Panc1 (cell line): ENCODE data around the gene SEMA6A. TPM values are rescaled to one million over a fixed set of nuclear protein-coding genes. Genes with fewer than 3 reads are reported as not detected.

Experiments used
- ATAC-seq: fragments of 200-7000 bp; cut with Tn5 transposase; 2 replicates; pipeline ENCODE4 v1.9.1; 2020; ENCODE audit warnings: mild to moderate bottlenecking, moderate library complexity
- BruUV-seq: library from RNA; stranded (reverse); fragments of 400-500 nt; replicated peaks from 2 replicates; lab custom pipeline; 2021; lab: Mats Ljungman, UMichigan
- CTCF ChIA-PET: fragments of 300-600 bp; sonication (Branson Sonifier 250); formaldehyde crosslinking; loops from one replicate; lab custom pipeline; 2022; ENCODE audit warnings: antibody characterized with exemption; lab: Charles Lee
- POLR2A ChIA-PET: fragments of 300-600 bp; sonication (Branson Sonifier 250); formaldehyde crosslinking; loops from one replicate; lab custom pipeline; 2022; ENCODE audit warnings: antibody characterized with exemption; lab: Charles Lee
- DNase-seq: peaks from one replicate; pipeline ENCODE4 v3.0.0-alpha.2; 2010; ENCODE audit warnings: low read depth, low spot score
- H3K27ac ChIP-seq: 2 replicates; pipeline ENCODE4 v1.5.1; 2011; ENCODE audit warnings: mild to moderate bottlenecking, low read length, inconsistent platforms
- H3K27me3 ChIP-seq: fragments of 200-500 bp; sonication (Bioruptor generic); 2 replicates; pipeline ENCODE4 v1.6.0; 2014; ENCODE audit warnings: low read length, inconsistent platforms; ENCODE audit not compliant: control insufficient read depth, insufficient read depth
- H3K36me3 ChIP-seq: fragments of 200-500 bp; sonication (Bioruptor generic); 2 replicates; pipeline ENCODE4 v1.5.1; 2014; ENCODE audit warnings: inconsistent platforms, mild to moderate bottlenecking, low read length, moderate library complexity; ENCODE audit not compliant: control insufficient read depth, insufficient read depth
- H3K4me1 ChIP-seq: 2 replicates; pipeline ENCODE4 v1.5.1; 2011; ENCODE audit warnings: inconsistent platforms, mild to moderate bottlenecking, low read length, moderate library complexity; ENCODE audit not compliant: control insufficient read depth, insufficient read depth
- H3K4me3 ChIP-seq, 2 experiments: 2 replicates each; pipeline ENCODE4 v1.5.1; 2011 to 2012; ENCODE audit warnings: low read depth in 2 of 2, low read length in 2 of 2, mild to moderate bottlenecking in 2 of 2, inconsistent platforms in 1 of 2, moderate library complexity in 1 of 2
- H3K9me3 ChIP-seq: fragments of 200-500 bp; sonication (Bioruptor generic); 2 replicates; pipeline ENCODE4 v1.5.1; 2014; ENCODE audit warnings: low read depth, mild to moderate bottlenecking, inconsistent platforms, low read length, moderate library complexity; ENCODE audit not compliant: control insufficient read depth, insufficient read depth
- CTCF ChIP-seq: fragments of 450-650 bp; IDR thresholded peaks from 2 replicates; pipeline ENCODE4 v1.5.1; 2017; ENCODE audit warnings: mild to moderate bottlenecking
- POLR2AphosphoS5 ChIP-seq: IDR thresholded peaks from 2 replicates; pipeline ENCODE4 v1.6.1; 2012; ENCODE audit warnings: mild to moderate bottlenecking, low read depth, low read length, moderate library complexity
- REST ChIP-seq, 2 experiments: IDR thresholded peaks; 2 replicates each; pipeline ENCODE4 v1.6.1; 2011 to 2012; ENCODE audit warnings: low read depth in 2 of 2, control low read depth in 1 of 2, low read length in 1 of 2, mild to moderate bottlenecking in 1 of 2, moderate library complexity in 1 of 2; ENCODE audit not compliant: insufficient read depth in 1 of 2
- SIN3A ChIP-seq: IDR thresholded peaks from 2 replicates; pipeline ENCODE4 v1.6.1; 2012; ENCODE audit warnings: low read depth, mild to moderate bottlenecking, low read length, moderate library complexity, borderline replicate concordance; ENCODE audit not compliant: insufficient read depth
- TCF7L2 ChIP-seq: IDR thresholded peaks from 2 replicates; pipeline ENCODE4 v1.6.1; 2011; ENCODE audit warnings: mild to moderate bottlenecking, low read depth, low read length, inconsistent platforms
- in situ Hi-C: cut with HindIII; loops from 2 replicates; pipeline ENCODE4 v1.10.0; 2016; ENCODE audit warnings: low sequenced_read_pairs, low pct_unique_long_range_greater_than_20kb
- intact Hi-C: fragments of 100-400 bp; cut with micrococcal nuclease; formaldehyde crosslinking; loops from one replicate; pipeline ENCODE4 v1.10.0; 2022; ENCODE audit not compliant: unreplicated experiment
- total RNA-seq: library from RNA; stranded (reverse); gene quantifications from one replicate; pipeline ENCODE4 v1.2.1, GENCODE V29; 2021; ENCODE audit not compliant: unreplicated experiment

Gene SEMA6A
- total RNA-seq, 1 experiment from 2014 or later, result 0.54 TPM

- Histone ChIP-seq H3K9me3 (no peaks in the 10 kb centered on the region), H3K27me3 (peaks cover 11% of the 10 kb centered on the region), H3K27ac (no peak overlapping the region), H3K4me1 (no peaks in the 10 kb centered on the region), H3K4me3 (no peak overlapping the region), H3K36me3 (no peaks in the 10 kb centered on the region)
- ChIA-PET CTCF (no interaction called here), POLR2A (no interaction called here)
- in situ Hi-C loops (no loop called here), intact Hi-C loops (no loop called here)
- TF ChIP-seq TCF7L2 (no peak), REST (IDR thresholded peaks at IDR 0.05; ENCODE audit: insufficient read depth in 1 of 2, low read depth in 2 of 2, low read length in 1 of 2) (no peak), SIN3A (no peak), POLR2AphosphoS5 (no peak), CTCF (no peak)
- DNase-seq (no peak), ATAC-seq (no peak)
- BruUV-seq, result no TSS peak
These were observed 8.7 kb upstream of the SEMA6A start for GRCh38 chr5:116583085-116583861.

- intact Hi-C loops (no loop called here), in situ Hi-C loops (no loop called here)
- ATAC-seq (no peak), DNase-seq (no peak)
- H3K27me3 ChIP-seq, result peaks cover 11% of the 10 kb centered on the region
- ChIA-PET CTCF (no interaction called here), POLR2A (no interaction called here)
- H3K27ac ChIP-seq, result no peak overlapping the region
- H3K4me1 ChIP-seq, result no peaks in the 10 kb centered on the region
- H3K4me3 ChIP-seq, result no peak overlapping the region
- no TSS peak for BruUV-seq
- no peaks in the 10 kb centered on the region for H3K9me3 ChIP-seq
- TF ChIP-seq REST (IDR thresholded peaks at IDR 0.05; ENCODE audit: insufficient read depth in 1 of 2, low read depth in 2 of 2, low read length in 1 of 2) (no peak), POLR2AphosphoS5 (no peak), CTCF (no peak), SIN3A (no peak), TCF7L2 (no peak)
- no peaks in the 10 kb centered on the region for H3K36me3 ChIP-seq
These were observed 7.3 kb upstream of the SEMA6A start for GRCh38 chr5:116581910-116582309.
